GM12878 (cell line): ENCODE measurements around the gene TNFRSF9. TPM values are rescaled to one million over a fixed set of nuclear protein-coding genes. Genes with fewer than 3 reads are reported as not detected.
"Not testable (repeated sequence)": the region's sequence is repeated elsewhere in the genome, so short reads cannot be mapped to it uniquely, and the experiment has no call there.

Experiments used
- ATAC-seq: fragments of 200-7000 bp; cut with Tn5 transposase; 3 replicates; pipeline ENCODE4 v1.9.1; 2020; ENCODE audit warnings: mild to moderate bottlenecking, moderate library complexity
- BruUV-seq: library from RNA; stranded (reverse); fragments of 400-500 nt; replicated peaks from 2 replicates; lab custom pipeline; 2021; lab: Mats Ljungman, UMichigan
- CTCF ChIA-PET: fragments of 300-600 bp; sonication (Branson Sonifier 250); formaldehyde crosslinking; extraction: SDS; loops from one replicate; lab custom pipeline; 2021; ENCODE audit warnings: inconsistent platforms; lab: Yijun Ruan, JAX
- POLR2A ChIA-PET: fragments of 350-600 bp; formaldehyde crosslinking; extraction: SDS; loops from one replicate; lab custom pipeline; 2021; ENCODE audit warnings: inconsistent platforms; lab: Charles Lee
- RAD21 ChIA-PET: fragments of 300-600 bp; sonication (Branson Sonifier 250); formaldehyde crosslinking; loops from one replicate; lab custom pipeline; 2023; ENCODE audit warnings: antibody characterized with exemption; ENCODE audit not compliant: unreplicated experiment; lab: Charles Lee
- SMC1A ChIA-PET: fragments of 300-600 bp; sonication (Branson Sonifier 250); formaldehyde crosslinking; loops from one replicate; lab custom pipeline; 2023; ENCODE audit not compliant: unreplicated experiment, uncharacterized antibody; lab: Charles Lee
- DNase-seq: peaks from one replicate; pipeline ENCODE4 v3.0.0-alpha.2; 2011; ENCODE audit warnings: low read depth, low spot score
- FAIRE-seq: peaks from 3 replicates; lab custom pipeline; 2011; peaks lifted over from hg19 to GRCh38; lab: Jason Lieb, UNC
- H2AFZ ChIP-seq: 2 replicates; pipeline ENCODE4 v1.6.0; 2011; ENCODE audit warnings: low read depth, low read length, control low read depth; ENCODE audit not compliant: control insufficient read depth
- H3K27ac ChIP-seq: 2 replicates; pipeline ENCODE4 v1.5.1; 2011; ENCODE audit warnings: control low read depth; ENCODE audit not compliant: control insufficient read depth, insufficient read depth
- H3K27me3 ChIP-seq, 2 experiments: replicated peaks in 1 of 2; 2 replicates each; pipeline versions ENCODE4 v1.6.0 to v1.6.1; 2011; ENCODE audit warnings: low read length in 1 of 2; ENCODE audit not compliant: control insufficient read depth in 2 of 2, insufficient read depth in 2 of 2
- H3K36me3 ChIP-seq, 2 experiments: 2 replicates each; pipeline ENCODE4 v1.5.1; 2011; ENCODE audit warnings: low read length in 1 of 2; ENCODE audit not compliant: control insufficient read depth in 2 of 2, insufficient read depth in 2 of 2
- H3K4me1 ChIP-seq: 2 replicates; pipeline ENCODE4 v1.6.1; 2011; ENCODE audit warnings: mild to moderate bottlenecking, low read length, moderate library complexity, mixed read lengths; ENCODE audit not compliant: control insufficient read depth, insufficient read depth
- H3K4me2 ChIP-seq: 2 replicates; pipeline ENCODE4 v1.6.0; 2011; ENCODE audit warnings: control low read depth; ENCODE audit not compliant: control insufficient read depth, insufficient read depth
- H3K4me3 ChIP-seq: fragments of 200-600 bp; sonication (generic); 2 replicates; pipeline ENCODE4 v1.5.1; 2016
- H3K79me2 ChIP-seq: 2 replicates; pipeline ENCODE4 v1.6.0; 2011; ENCODE audit warnings: low read length; ENCODE audit not compliant: control insufficient read depth, insufficient read depth
- H3K9ac ChIP-seq: 2 replicates; pipeline ENCODE4 v1.8.0; 2011; ENCODE audit warnings: low read length, control low read depth, mixed read lengths; ENCODE audit not compliant: control insufficient read depth, insufficient read depth
- H3K9me3 ChIP-seq: replicated peaks from 3 replicates; pipeline ENCODE4 v1.5.1; 2011; ENCODE audit warnings: mild to moderate bottlenecking, low read length; ENCODE audit not compliant: control insufficient read depth, insufficient read depth
- H4K20me1 ChIP-seq: 2 replicates; pipeline ENCODE4 v1.6.0; 2011; ENCODE audit not compliant: control insufficient read depth, insufficient read depth
- ATF3 ChIP-seq: IDR thresholded peaks from 2 replicates; pipeline ENCODE4 v1.6.1; 2011; ENCODE audit warnings: low read depth, mild to moderate bottlenecking, low read length, moderate library complexity, borderline replicate concordance; ENCODE audit errors: extremely low read depth
- EED ChIP-seq: sonication (generic); IDR thresholded peaks from 2 replicates; pipeline ENCODE4 v1.6.1; 2016; ENCODE audit warnings: antibody characterized with exemption, low read depth
- HDAC6 ChIP-seq: fragments of 200-600 bp; sonication (generic); IDR thresholded peaks from one replicate; pipeline ENCODE4 v1.8.0; 2017; ENCODE audit warnings: antibody characterized with exemption; ENCODE audit not compliant: unreplicated experiment
- IRF5 ChIP-seq: fragments of 450-650 bp; IDR thresholded peaks from 2 replicates; pipeline ENCODE4 v1.6.1; 2017; ENCODE audit warnings: borderline replicate concordance
- KDM1A ChIP-seq: fragments of 200-600 bp; sonication (generic); IDR thresholded peaks from 2 replicates; pipeline ENCODE4 v1.6.1; 2016; ENCODE audit warnings: borderline replicate concordance
- NFXL1 ChIP-seq: fragments of 450-650 bp; IDR thresholded peaks from 2 replicates; pipeline ENCODE4 v1.6.1; 2017; ENCODE audit warnings: antibody characterized with exemption, mild to moderate bottlenecking, borderline replicate concordance
- TCF12 ChIP-seq: IDR thresholded peaks from 2 replicates; pipeline ENCODE4 v1.6.1; 2011; ENCODE audit warnings: low read depth, mild to moderate bottlenecking, low read length
- WGBS: methylation state at CpG from one replicate; pipeline ENCODE4 v1.1.6; 2016; ENCODE audit warnings: low lambda C conversion rate; ENCODE audit not compliant: insufficient replicate concordance, insufficient coverage; ENCODE audit errors: missing lambda C conversion rate; 5-methylcytosine and 5-hydroxymethylcytosine counted together
- in situ Hi-C: fragments of 300-500 bp; cut with MboI; formaldehyde crosslinking; loops from 9 replicates; pipeline ENCODE4 v1.14.3; 2018; ENCODE audit warnings: mixed read lengths
- intact Hi-C: fragments of 100-400 bp; cut with micrococcal nuclease; formaldehyde crosslinking; loops from one replicate; pipeline ENCODE4 v1.14.2; 2022; ENCODE audit not compliant: unreplicated experiment
- polyA plus RNA-seq, 11 experiments: library from polyadenylated mRNA; depleted of rRNA in 4 of 11; unstranded in 6 of 11; stranded (reverse) in 5 of 11; fragments of >200 nt; fragmentation: Nextera tagmentation in 4 of 11; fragmentation: Illumina TruSeq in 1 of 11; extraction: Ambion mirVana in 4 of 11; extraction: Trizol in 1 of 11; gene quantifications; 1 replicate in 1 of 11; 2 replicates in 10 of 11; pipeline versions ENCODE4 v1.2.1 to v1.2.3, GENCODE V29; 2011 to 2016; ENCODE audit warnings: inconsistent platforms in 2 of 11, missing spikeins in 2 of 11, low read depth in 1 of 11
- total RNA-seq, 4 experiments: library from RNA; depleted of rRNA in 3 of 4; stranded (reverse); fragments of >200 nt in 3 of 4; fragmentation: Illumina TruSeq in 1 of 4; extraction: Trizol in 1 of 4; gene quantifications; 2 replicates each; pipeline versions ENCODE4 v1.2.1 to v1.2.3, GENCODE V29; 2013 to 2021
- TF ChIP-seq, protein P1 (sequence below): fragments of 450-650 bp; formaldehyde crosslinking; IDR thresholded peaks from 2 replicates; pipeline ENCODE4 v1.5.0; 2022; ENCODE audit warnings: mild to moderate bottlenecking, missing genetic modification characterization
- TF ChIP-seq, protein P2 (sequence below): fragments of 450-650 bp; IDR thresholded peaks from 2 replicates; pipeline ENCODE4 v1.6.1; 2017; ENCODE audit warnings: mild to moderate bottlenecking

TNFRSF9 gene
- total and polyA plus RNA-seq, 10 of the 15 experiments (the other 5 are each of a cell fraction or from before 2014, with no cell fraction given): 2.0 to 25.6 (median 5.8) TPM

GRCh38 chr1:7919880-7920279 is 20.8 kb downstream of the TNFRSF9 start:
- TF ChIP-seq, protein P1, sequence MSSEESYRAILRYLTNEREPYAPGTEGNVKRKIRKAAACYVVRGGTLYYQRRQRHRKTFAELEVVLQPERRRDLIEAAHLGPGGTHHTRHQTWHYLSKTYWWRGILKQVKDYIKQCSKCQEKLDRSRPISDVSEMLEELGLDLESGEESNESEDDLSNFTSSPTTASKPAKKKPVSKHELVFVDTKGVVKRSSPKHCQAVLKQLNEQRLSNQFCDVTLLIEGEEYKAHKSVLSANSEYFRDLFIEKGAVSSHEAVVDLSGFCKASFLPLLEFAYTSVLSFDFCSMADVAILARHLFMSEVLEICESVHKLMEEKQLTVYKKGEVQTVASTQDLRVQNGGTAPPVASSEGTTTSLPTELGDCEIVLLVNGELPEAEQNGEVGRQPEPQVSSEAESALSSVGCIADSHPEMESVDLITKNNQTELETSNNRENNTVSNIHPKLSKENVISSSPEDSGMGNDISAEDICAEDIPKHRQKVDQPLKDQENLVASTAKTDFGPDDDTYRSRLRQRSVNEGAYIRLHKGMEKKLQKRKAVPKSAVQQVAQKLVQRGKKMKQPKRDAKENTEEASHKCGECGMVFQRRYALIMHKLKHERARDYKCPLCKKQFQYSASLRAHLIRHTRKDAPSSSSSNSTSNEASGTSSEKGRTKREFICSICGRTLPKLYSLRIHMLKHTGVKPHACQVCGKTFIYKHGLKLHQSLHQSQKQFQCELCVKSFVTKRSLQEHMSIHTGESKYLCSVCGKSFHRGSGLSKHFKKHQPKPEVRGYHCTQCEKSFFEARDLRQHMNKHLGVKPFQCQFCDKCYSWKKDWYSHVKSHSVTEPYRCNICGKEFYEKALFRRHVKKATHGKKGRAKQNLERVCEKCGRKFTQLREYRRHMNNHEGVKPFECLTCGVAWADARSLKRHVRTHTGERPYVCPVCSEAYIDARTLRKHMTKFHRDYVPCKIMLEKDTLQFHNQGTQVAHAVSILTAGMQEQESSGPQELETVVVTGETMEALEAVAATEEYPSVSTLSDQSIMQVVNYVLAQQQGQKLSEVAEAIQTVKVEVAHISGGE (CRISPR knock-in tag): no peak
- TF ChIP-seq ATF3 (no peak), KDM1A (no peak), TCF12 (no peak), EED (no peak), IRF5 (no peak), NFXL1 (no peak), HDAC6 (no peak)
- TF ChIP-seq, protein P2, sequence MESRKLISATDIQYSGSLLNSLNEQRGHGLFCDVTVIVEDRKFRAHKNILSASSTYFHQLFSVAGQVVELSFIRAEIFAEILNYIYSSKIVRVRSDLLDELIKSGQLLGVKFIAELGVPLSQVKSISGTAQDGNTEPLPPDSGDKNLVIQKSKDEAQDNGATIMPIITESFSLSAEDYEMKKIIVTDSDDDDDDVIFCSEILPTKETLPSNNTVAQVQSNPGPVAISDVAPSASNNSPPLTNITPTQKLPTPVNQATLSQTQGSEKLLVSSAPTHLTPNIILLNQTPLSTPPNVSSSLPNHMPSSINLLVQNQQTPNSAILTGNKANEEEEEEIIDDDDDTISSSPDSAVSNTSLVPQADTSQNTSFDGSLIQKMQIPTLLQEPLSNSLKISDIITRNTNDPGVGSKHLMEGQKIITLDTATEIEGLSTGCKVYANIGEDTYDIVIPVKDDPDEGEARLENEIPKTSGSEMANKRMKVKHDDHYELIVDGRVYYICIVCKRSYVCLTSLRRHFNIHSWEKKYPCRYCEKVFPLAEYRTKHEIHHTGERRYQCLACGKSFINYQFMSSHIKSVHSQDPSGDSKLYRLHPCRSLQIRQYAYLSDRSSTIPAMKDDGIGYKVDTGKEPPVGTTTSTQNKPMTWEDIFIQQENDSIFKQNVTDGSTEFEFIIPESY: no peak
- TF ChIP-seq, all 136 proteins: peak for 0
- Histone ChIP-seq H3K4me3 (no peak overlapping the region), H3K4me1 (no peaks in the 10 kb centered on the region), H3K79me2 (no peaks in the 10 kb centered on the region), H3K27me3 (no peaks in the 10 kb centered on the region), H3K4me2 (no peak overlapping the region), H3K27ac (no peak overlapping the region), H2AFZ (no peak overlapping the region), H4K20me1 (no peaks in the 10 kb centered on the region), H3K9ac (no peak overlapping the region), H3K36me3 (no peaks in the 10 kb centered on the region), H3K9me3 (no peaks in the 10 kb centered on the region)
- 54% methylated on average over 5 of the region's 5 CpGs for WGBS
- RAD21 ChIA-PET: interaction anchor here (0.8 kb wide), 1 partner anchor 56 kb away, joined by 5 read pairs; no protein-coding TSS in a partner anchor
- in situ Hi-C loops (no loop called here), intact Hi-C loops (no loop called here)
- CTCF ChIA-PET: interaction anchor here (0.7 to 1.4 kb wide), 5 partner anchors 12 to 252 kb away, joined by 3 to 5 read pairs (median 3); no protein-coding TSS in a partner anchor
- no TSS peak for BruUV-seq
- POLR2A ChIA-PET: no interaction called here
- no peak for ATAC-seq
- SMC1A ChIA-PET: no interaction called here
- no peak for FAIRE-seq
- no peak for DNase-seq

DNA sequence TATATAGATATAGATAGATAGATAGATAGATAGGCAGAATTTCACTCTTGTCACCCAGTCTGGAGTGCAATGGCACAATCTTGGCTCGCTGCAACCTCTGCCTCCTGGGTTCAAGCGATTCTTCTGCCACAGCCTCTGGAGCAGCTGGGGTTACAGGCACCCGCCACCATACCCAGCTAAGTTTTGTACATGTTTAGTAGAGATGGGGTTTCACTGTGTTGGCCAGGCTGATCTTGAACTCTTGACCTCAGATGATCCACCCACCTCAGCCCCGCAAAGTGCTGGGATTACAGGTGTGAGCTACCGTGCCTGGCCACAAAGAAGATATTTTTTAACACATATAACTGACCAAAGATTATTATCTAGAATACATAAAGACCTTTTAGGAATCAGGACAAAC is 22.7 kb downstream of the TNFRSF9 start:
- BruUV-seq, CTCF ChIA-PET, RAD21 ChIA-PET: not testable (repeated sequence)

More for the DNA sequence above, 22.7 kb downstream of the TNFRSF9 start:
- DNase-seq, in situ Hi-C loops, POLR2A ChIA-PET, ATAC-seq, H3K27me3 ChIP-seq, H3K4me3 ChIP-seq, H3K9ac ChIP-seq, H3K79me2 ChIP-seq, H3K36me3 ChIP-seq, H3K4me2 ChIP-seq, H3K27ac ChIP-seq, H3K4me1 ChIP-seq, H2AFZ ChIP-seq, intact Hi-C loops, H4K20me1 ChIP-seq, FAIRE-seq, H3K9me3 ChIP-seq, SMC1A ChIA-PET: not testable (repeated sequence)
- 42% methylated on average over 5 of the region's 5 CpGs for WGBS
